H1 (cell line): ENCODE data around the gene DLG1. TPM values are rescaled to one million over a fixed set of nuclear protein-coding genes. Genes with fewer than 3 reads are reported as not detected.

Source experiments
- CTCF ChIA-PET: fragments of 300-600 bp; sonication (Branson Sonifier 250); formaldehyde crosslinking; loops from one replicate; lab custom pipeline; 2021; ENCODE audit not compliant: partially characterized antibody; lab: Charles Lee
- POLR2A ChIA-PET: fragments of 300-600 bp; sonication (Branson Sonifier 250); formaldehyde crosslinking; loops from one replicate; lab custom pipeline; 2021; ENCODE audit warnings: inconsistent platforms; ENCODE audit not compliant: partially characterized antibody; lab: Charles Lee
- DNase-seq, 2 experiments: peaks; one replicate each; pipeline versions ENCODE4 v3.0.0 to v3.0.0-alpha.2; 2010 to 2022; ENCODE audit warnings: low spot score in 2 of 2, low read depth in 1 of 2, mixed read lengths in 1 of 2
- FAIRE-seq: peaks from 2 replicates; lab custom pipeline; 2011; peaks lifted over from hg19 to GRCh38; lab: Jason Lieb, UNC
- H2AFZ ChIP-seq: 2 replicates; pipeline ENCODE4 v1.8.1; 2012; ENCODE audit warnings: low read length, inconsistent platforms
- H2AK5ac ChIP-seq: 2 replicates; pipeline ENCODE4 v1.6.1; 2013; ENCODE audit warnings: low read depth, low read length
- H2BK120ac ChIP-seq: replicated peaks from 2 replicates; pipeline ENCODE3; 2013; ENCODE audit warnings: low read depth, low read length, inconsistent platforms
- H2BK12ac ChIP-seq: 2 replicates; pipeline ENCODE4 v1.6.1; 2013; ENCODE audit warnings: low read depth, low read length
- H2BK15ac ChIP-seq: 2 replicates; pipeline ENCODE4 v1.6.1; 2013; ENCODE audit warnings: low read length
- H2BK20ac ChIP-seq: 2 replicates; pipeline ENCODE4 v1.6.1; 2013; ENCODE audit warnings: low read length
- H2BK5ac ChIP-seq: 2 replicates; pipeline ENCODE4 v1.6.1; 2013; ENCODE audit warnings: low read depth, low read length
- H3K14ac ChIP-seq: 2 replicates; pipeline ENCODE4 v1.6.1; 2013; ENCODE audit warnings: inconsistent platforms; ENCODE audit not compliant: insufficient read length
- H3K18ac ChIP-seq: 2 replicates; pipeline ENCODE4 v1.6.1; 2013; ENCODE audit warnings: low read length; ENCODE audit errors: extremely low read depth
- H3K23ac ChIP-seq: 2 replicates; pipeline ENCODE4 v1.6.1; 2013; ENCODE audit warnings: inconsistent platforms; ENCODE audit not compliant: insufficient read length
- H3K23me2 ChIP-seq: 2 replicates; pipeline ENCODE4 v1.6.1; 2013; ENCODE audit warnings: low read depth, low read length
- H3K27ac ChIP-seq: 2 replicates; pipeline ENCODE4 v1.6.1; 2011; ENCODE audit warnings: low read depth, low read length, inconsistent platforms
- H3K27me3 ChIP-seq, 4 experiments: replicated peaks in 1 of 4; 1 replicate in 1 of 4; 2 replicates in 3 of 4; pipeline versions ENCODE4 v1.6.1 to v1.8.1; 2011 to 2013; ENCODE audit warnings: low read length in 3 of 4, mild to moderate bottlenecking in 3 of 4, inconsistent platforms in 2 of 4, mixed read lengths in 2 of 4, moderate library complexity in 1 of 4; ENCODE audit not compliant: control insufficient read depth in 3 of 4, insufficient read depth in 3 of 4; ENCODE audit errors: extremely low read depth in 1 of 4
- H3K36me3 ChIP-seq, 4 experiments: 2 replicates each; pipeline versions ENCODE4 v1.6.1 to v1.8.1; 2011 to 2013; ENCODE audit warnings: mild to moderate bottlenecking in 4 of 4, low read length in 3 of 4, moderate library complexity in 2 of 4, control low read depth in 1 of 4, inconsistent platforms in 1 of 4; ENCODE audit not compliant: insufficient read depth in 4 of 4, control insufficient read depth in 2 of 4
- H3K4ac ChIP-seq: replicated peaks from 2 replicates; pipeline ENCODE3; 2013; ENCODE audit warnings: low read length, low read depth, mixed read lengths, inconsistent platforms; ENCODE audit not compliant: insufficient read length
- H3K4me1 ChIP-seq, 4 experiments: replicated peaks in 1 of 4; 1 replicate in 1 of 4; 2 replicates in 3 of 4; pipeline versions ENCODE4 v1.6.1 to v1.8.1; 2011 to 2013; ENCODE audit warnings: low read length in 3 of 4, inconsistent platforms in 2 of 4, mixed read lengths in 1 of 4; ENCODE audit not compliant: insufficient read depth in 4 of 4, control insufficient read depth in 3 of 4
- H3K4me2 ChIP-seq, 2 experiments: 2 replicates each; pipeline versions ENCODE4 v1.6.1 to v1.8.1; 2011 to 2013; ENCODE audit warnings: low read depth in 2 of 2, low read length in 2 of 2, control low read depth in 1 of 2, inconsistent platforms in 1 of 2, mild to moderate bottlenecking in 1 of 2; ENCODE audit not compliant: insufficient read depth in 1 of 2
- H3K4me3 ChIP-seq, 4 experiments: fragments of 200-600, 300-600 bp in 1 of 4; sonication (generic), shearing (Covaris generic), sonication (Bioruptor Twin) in 1 of 4; 2 replicates each; pipeline versions ENCODE4 v1.5.1 to v1.8.1; 2011 to 2016; ENCODE audit warnings: low read length in 4 of 4, low read depth in 3 of 4, control low read depth in 2 of 4, inconsistent platforms in 2 of 4, mild to moderate bottlenecking in 2 of 4, mixed read lengths in 1 of 4, moderate library complexity in 1 of 4; ENCODE audit not compliant: insufficient read depth in 2 of 4; ENCODE audit errors: extremely low read depth in 1 of 4
- H3K56ac ChIP-seq: replicated peaks from 2 replicates; pipeline ENCODE3; 2013; ENCODE audit warnings: low read depth, mild to moderate bottlenecking, mixed read lengths, low read length, inconsistent platforms; ENCODE audit not compliant: insufficient read length
- H3K79me1 ChIP-seq: 2 replicates; pipeline ENCODE4 v1.6.1; 2013; ENCODE audit warnings: low read depth, low read length, control low read depth
- H3K79me2 ChIP-seq, 2 experiments: 2 replicates each; pipeline versions ENCODE4 v1.6.1 to v1.8.1; 2012 to 2013; ENCODE audit warnings: low read length in 2 of 2, mild to moderate bottlenecking in 2 of 2, inconsistent platforms in 1 of 2; ENCODE audit not compliant: insufficient read depth in 2 of 2, control insufficient read depth in 1 of 2
- H3K9ac ChIP-seq, 4 experiments: replicated peaks in 1 of 4; 1 replicate in 1 of 4; 2 replicates in 3 of 4; pipeline versions ENCODE4 v1.6.1 to v1.8.1; 2011 to 2013; ENCODE audit warnings: low read depth in 3 of 4, low read length in 3 of 4, control low read depth in 2 of 4, mild to moderate bottlenecking in 2 of 4, moderate library complexity in 2 of 4, inconsistent platforms in 1 of 4; ENCODE audit errors: extremely low read depth in 1 of 4
- H3K9me3 ChIP-seq, 2 experiments: 2 replicates each; pipeline versions ENCODE4 v1.6.1 to v1.8.1; 2012 to 2013; ENCODE audit warnings: mild to moderate bottlenecking in 2 of 2, moderate library complexity in 2 of 2, control low read depth in 1 of 2, inconsistent platforms in 1 of 2, low read depth in 1 of 2, low read length in 1 of 2, mixed read lengths in 1 of 2; ENCODE audit not compliant: insufficient read depth in 2 of 2
- H4K20me1 ChIP-seq, 2 experiments: replicated peaks in 1 of 2; 2 replicates each; pipeline versions ENCODE3 to v1.8.1; 2011 to 2013; ENCODE audit warnings: inconsistent platforms in 2 of 2, low read length in 2 of 2, mild to moderate bottlenecking in 1 of 2; ENCODE audit not compliant: insufficient read depth in 2 of 2, control insufficient read depth in 1 of 2
- H4K5ac ChIP-seq: 2 replicates; pipeline ENCODE4 v1.6.1; 2013; ENCODE audit warnings: low read length, low read depth, mixed read lengths, inconsistent platforms; ENCODE audit not compliant: insufficient read length
- H4K8ac ChIP-seq: 2 replicates; pipeline ENCODE4 v1.8.0; 2013; ENCODE audit warnings: mild to moderate bottlenecking, moderate library complexity, low read length, inconsistent platforms; ENCODE audit not compliant: insufficient read depth; ENCODE audit errors: extremely low read depth
- H4K91ac ChIP-seq: replicated peaks from 2 replicates; pipeline ENCODE3; 2013; ENCODE audit warnings: low read length, mixed read lengths, inconsistent platforms; ENCODE audit not compliant: insufficient read length
- RBBP5 ChIP-seq: IDR thresholded peaks from 2 replicates; pipeline ENCODE4 v1.7.1; 2012; ENCODE audit warnings: low read depth, mild to moderate bottlenecking, inconsistent platforms, low read length, moderate library complexity, borderline replicate concordance
- SP2 ChIP-seq: IDR thresholded peaks from 2 replicates; pipeline ENCODE4 v1.6.1; 2012; ENCODE audit warnings: mild to moderate bottlenecking, low read length, inconsistent platforms
- TBP ChIP-seq: IDR thresholded peaks from 2 replicates; pipeline ENCODE4 v1.6.1; 2011; ENCODE audit warnings: low read depth, low read length, improper control_type of control experiment
- WGBS, 2 experiments: shearing (Covaris generic) in 1 of 2; methylation state at CpG; one replicate each; pipeline versions ENCODE4 v1.1.6 to v1.1.7; 2013 to 2015; ENCODE audit warnings: low lambda C conversion rate in 2 of 2, mixed read lengths in 2 of 2, inconsistent platforms in 1 of 2, low coverage in 1 of 2, missing lambda C conversion rate in 1 of 2; ENCODE audit not compliant: insufficient replicate concordance in 2 of 2, insufficient coverage in 1 of 2, insufficient read length in 1 of 2; ENCODE audit errors: extremely low coverage in 1 of 2, missing lambda C conversion rate in 1 of 2; 5-methylcytosine and 5-hydroxymethylcytosine counted together
- polyA plus RNA-seq, 7 experiments: library from polyadenylated mRNA; depleted of rRNA in 3 of 7; stranded (reverse) in 5 of 7; unstranded in 2 of 7; fragments of >200 nt in 5 of 7; fragments of 200-250 nt in 2 of 7; gene quantifications; 1 replicate in 5 of 7; 2 replicates in 1 of 7; 4 replicates in 1 of 7; pipeline versions ENCODE4 v1.2.1 to v1.2.3, GENCODE V29; 2011 to 2013; ENCODE audit warnings: missing spikeins in 2 of 7, mixed read lengths in 2 of 7
- total RNA-seq: library from RNA; stranded (reverse); fragmentation: NEBNext Ultra II Directional; extraction: Animal tissue kit (Norgen Biotek cat#: 25700); gene quantifications from 2 replicates; pipeline ENCODE4 v1.2.1, GENCODE V29; 2021

The DLG1 gene
- total and polyA plus RNA-seq, 2 of the 8 experiments (the other 6 are each of a cell fraction or from before 2014, with no cell fraction given), result 13.4 to 78.8 TPM

DNA sequence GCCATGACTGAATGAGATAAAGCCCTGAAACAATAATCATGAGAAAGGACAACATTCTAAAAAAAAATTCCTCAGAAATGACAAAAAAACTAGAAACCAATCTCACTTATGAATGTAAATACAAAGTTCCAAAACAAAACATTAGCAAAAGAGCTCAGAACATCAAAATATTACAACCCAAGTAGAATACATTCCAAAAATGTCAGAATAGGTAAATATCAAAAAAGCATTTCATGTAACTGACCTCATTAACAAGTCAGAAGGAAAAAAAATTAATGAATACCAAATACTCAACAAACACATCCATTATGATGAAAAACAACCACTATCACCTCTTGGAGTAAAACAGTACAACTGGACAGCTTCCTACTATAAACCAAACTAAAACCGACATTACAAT is 93.1 kb downstream of the DLG1 start:
- no peak overlapping the region for H3K18ac ChIP-seq
- H2AK5ac ChIP-seq, result no peak overlapping the region
- no peak overlapping the region for H2BK20ac ChIP-seq
- H3K4ac ChIP-seq, result no peak overlapping the region
- no peak overlapping the region for H2BK15ac ChIP-seq
- no peak for FAIRE-seq
- H4K91ac ChIP-seq, result no peak overlapping the region
- H4K20me1 ChIP-seq, result peaks cover 7 to 10% of the 10 kb centered on the region in 2 experiments
- no peak overlapping the region for H3K9ac ChIP-seq
- H3K79me1 ChIP-seq, result no peaks in the 10 kb centered on the region
- POLR2A ChIA-PET, result interaction anchor here (0.7 kb wide), 1 partner anchor 81 kb away, joined by 3 read pairs; no protein-coding TSS in a partner anchor
- H4K5ac ChIP-seq, result no peak overlapping the region
- H3K23ac ChIP-seq, result no peak overlapping the region
- no peak overlapping the region for H2BK12ac ChIP-seq
- H3K4me3 ChIP-seq, result no peak overlapping the region
- H3K4me1 ChIP-seq, result peaks cover 0 to 21% (median 13%) of the 10 kb centered on the region in 4 experiments; a peak in 5 of 7 replicates
- no peak overlapping the region for H3K14ac ChIP-seq
- H3K27ac ChIP-seq, result no peak overlapping the region
- H3K4me2 ChIP-seq, result no peak overlapping the region
- no peak overlapping the region for H4K8ac ChIP-seq
- H3K9me3 ChIP-seq, result no peaks in the 10 kb centered on the region
- H2AFZ ChIP-seq, result no peak overlapping the region
- WGBS, 2 experiments, result 95% methylated on average over 1 of the region's 1 CpG; no CpG with 5 or more reads in 1 of the 2 experiments
- CTCF ChIA-PET, result interaction anchor here (1.0 to 1.6 kb wide), 2 partner anchors 18 to 253 kb away, joined by 3 to 5 read pairs; no protein-coding TSS in a partner anchor
- H3K56ac ChIP-seq, result no peak overlapping the region
- H3K27me3 ChIP-seq, result no peaks in the 10 kb centered on the region
- no peak overlapping the region for H2BK120ac ChIP-seq
- no peaks in the 10 kb centered on the region for H3K36me3 ChIP-seq
- peaks cover 0 to 88% of the 10 kb centered on the region in 2 experiments; a peak in 3 of 4 replicates for H3K79me2 ChIP-seq
- no peaks in the 10 kb centered on the region for H3K23me2 ChIP-seq
- TF ChIP-seq RBBP5, result no peak
- TF ChIP-seq SP2, result no peak
- no peak for TF ChIP-seq TBP
- no peak overlapping the region for H2BK5ac ChIP-seq
- no peak for DNase-seq
